ENCODE results near the gene MICALL2.
"Not testable (repeated sequence)": the region's sequence is repeated elsewhere in the genome, so short reads cannot be mapped to it uniquely, and the experiment has no call there.

Gene MICALL2

GRCh38 chr7:1446026-1446425 lies 13.2 kb downstream of the MICALL2 start:
- H3K4me1 ChIP-seq (ENCODE audit: control insufficient read depth, insufficient read depth, low read length); H3K9me3 ChIP-seq (ENCODE audit: control insufficient read depth, insufficient read depth, low read depth, low read length); H3K9ac ChIP-seq (ENCODE audit: low read length); H3K27me3 ChIP-seq (ENCODE audit: control insufficient read depth, insufficient read depth, low read length); H3K27ac ChIP-seq (ENCODE audit: low read depth, low read length); H3K36me3 ChIP-seq (ENCODE audit: control insufficient read depth, insufficient read depth, low read length); H3K4me3 ChIP-seq (ENCODE audit: low read depth, low read length): not testable (repeated sequence)

GRCh38 chr7:1445341-1445740 lies 13.9 kb downstream of the MICALL2 start:
- no peaks in the 10 kb centered on the region for H3K9me3 ChIP-seq (ENCODE audit: control insufficient read depth, insufficient read depth, low read depth, low read length)
- H3K36me3 ChIP-seq (ENCODE audit: control insufficient read depth, insufficient read depth, low read length) = no peaks in the 10 kb centered on the region
- H3K4me3 ChIP-seq (ENCODE audit: low read depth, low read length) = no peak overlapping the region
- H3K27ac ChIP-seq (ENCODE audit: low read depth, low read length) = no peak overlapping the region
- H3K4me1 ChIP-seq (ENCODE audit: control insufficient read depth, insufficient read depth, low read length) = no peaks in the 10 kb centered on the region
- H3K9ac ChIP-seq (ENCODE audit: low read length) = no peak overlapping the region
- no peaks in the 10 kb centered on the region for H3K27me3 ChIP-seq (ENCODE audit: control insufficient read depth, insufficient read depth, low read length)

- Histone ChIP-seq H3K27me3 (ENCODE audit: control insufficient read depth, insufficient read depth, low read length) (no peaks in the 10 kb centered on the region), H3K4me1 (ENCODE audit: control insufficient read depth, insufficient read depth, low read length) (no peaks in the 10 kb centered on the region), H3K27ac (ENCODE audit: low read depth, low read length) (no peak overlapping the region), H3K9me3 (ENCODE audit: control insufficient read depth, insufficient read depth, low read depth, low read length) (no peaks in the 10 kb centered on the region), H3K9ac (ENCODE audit: low read length) (no peak overlapping the region), H3K4me3 (ENCODE audit: low read depth, low read length) (no peak overlapping the region), H3K36me3 (ENCODE audit: control insufficient read depth, insufficient read depth, low read length) (no peaks in the 10 kb centered on the region)
Observed at GRCh38 chr7:1444925-1445322, 14.3 kb downstream of the MICALL2 start.

- Histone ChIP-seq H3K36me3 (ENCODE audit: control insufficient read depth, insufficient read depth, low read length) (no peaks in the 10 kb centered on the region), H3K9me3 (ENCODE audit: control insufficient read depth, insufficient read depth, low read depth, low read length) (no peaks in the 10 kb centered on the region), H3K27me3 (ENCODE audit: control insufficient read depth, insufficient read depth, low read length) (no peaks in the 10 kb centered on the region), H3K9ac (ENCODE audit: low read length) (no peak overlapping the region), H3K27ac (ENCODE audit: low read depth, low read length) (no peak overlapping the region), H3K4me1 (ENCODE audit: control insufficient read depth, insufficient read depth, low read length) (no peaks in the 10 kb centered on the region), H3K4me3 (ENCODE audit: low read depth, low read length) (no peak overlapping the region)
Observed at GRCh38 chr7:1444214-1444924, 14.9 kb downstream of the MICALL2 start.

GRCh38 chr7:1443587-1444200 lies 15.6 kb downstream of the MICALL2 start:
- not testable (repeated sequence) for H3K9me3 ChIP-seq (ENCODE audit: control insufficient read depth, insufficient read depth, low read depth, low read length); H3K27ac ChIP-seq (ENCODE audit: low read depth, low read length); H3K4me3 ChIP-seq (ENCODE audit: low read depth, low read length); H3K4me1 ChIP-seq (ENCODE audit: control insufficient read depth, insufficient read depth, low read length); H3K9ac ChIP-seq (ENCODE audit: low read length); H3K36me3 ChIP-seq (ENCODE audit: control insufficient read depth, insufficient read depth, low read length); H3K27me3 ChIP-seq (ENCODE audit: control insufficient read depth, insufficient read depth, low read length)

- Histone ChIP-seq H3K9ac (ENCODE audit: low read length) (no peak overlapping the region), H3K4me1 (ENCODE audit: control insufficient read depth, insufficient read depth, low read length) (no peaks in the 10 kb centered on the region), H3K36me3 (ENCODE audit: control insufficient read depth, insufficient read depth, low read length) (no peaks in the 10 kb centered on the region), H3K9me3 (ENCODE audit: control insufficient read depth, insufficient read depth, low read depth, low read length) (no peaks in the 10 kb centered on the region), H3K27ac (ENCODE audit: low read depth, low read length) (no peak overlapping the region), H3K27me3 (ENCODE audit: control insufficient read depth, insufficient read depth, low read length) (no peaks in the 10 kb centered on the region), H3K4me3 (ENCODE audit: low read depth, low read length) (no peak overlapping the region)
Observed at GRCh38 chr7:1442355-1443124, 16.7 kb downstream of the MICALL2 start.

GRCh38 chr7:1441615-1442354 lies 17.5 kb downstream of the MICALL2 start:
- Histone ChIP-seq H3K4me3 (ENCODE audit: low read depth, low read length) (no peak overlapping the region), H3K27ac (ENCODE audit: low read depth, low read length) (no peak overlapping the region), H3K4me1 (ENCODE audit: control insufficient read depth, insufficient read depth, low read length) (no peaks in the 10 kb centered on the region), H3K9ac (ENCODE audit: low read length) (no peak overlapping the region), H3K36me3 (ENCODE audit: control insufficient read depth, insufficient read depth, low read length) (no peaks in the 10 kb centered on the region), H3K9me3 (ENCODE audit: control insufficient read depth, insufficient read depth, low read depth, low read length) (no peaks in the 10 kb centered on the region), H3K27me3 (ENCODE audit: control insufficient read depth, insufficient read depth, low read length) (no peaks in the 10 kb centered on the region)

- H3K27me3 ChIP-seq (ENCODE audit: control insufficient read depth, insufficient read depth, low read length) = no peaks in the 10 kb centered on the region
- no peaks in the 10 kb centered on the region for H3K36me3 ChIP-seq (ENCODE audit: control insufficient read depth, insufficient read depth, low read length)
Observed at GRCh38 chr7:1440620-1441019, 18.6 kb downstream of the MICALL2 start.

GRCh38 chr7:1439373-1440363 lies 19.6 kb downstream of the MICALL2 start:
- Histone ChIP-seq H3K9ac (ENCODE audit: low read length) (no peak overlapping the region), H3K9me3 (ENCODE audit: control insufficient read depth, insufficient read depth, low read depth, low read length) (no peaks in the 10 kb centered on the region), H3K4me1 (ENCODE audit: control insufficient read depth, insufficient read depth, low read length) (no peaks in the 10 kb centered on the region), H3K36me3 (ENCODE audit: control insufficient read depth, insufficient read depth, low read length) (no peaks in the 10 kb centered on the region), H3K27me3 (ENCODE audit: control insufficient read depth, insufficient read depth, low read length) (no peaks in the 10 kb centered on the region), H3K27ac (ENCODE audit: low read depth, low read length) (no peak overlapping the region), H3K4me3 (ENCODE audit: low read depth, low read length) (no peak overlapping the region)

More at GRCh38 chr7:1440620-1441019, 18.6 kb downstream of the MICALL2 start:
- Histone ChIP-seq H3K4me1 (ENCODE audit: control insufficient read depth, insufficient read depth, low read length) (no peaks in the 10 kb centered on the region), H3K9ac (ENCODE audit: low read length) (no peak overlapping the region), H3K4me3 (ENCODE audit: low read depth, low read length) (no peak overlapping the region), H3K27ac (ENCODE audit: low read depth, low read length) (no peak overlapping the region), H3K9me3 (ENCODE audit: control insufficient read depth, insufficient read depth, low read depth, low read length) (no peaks in the 10 kb centered on the region)

- Histone ChIP-seq H3K36me3 (ENCODE audit: control insufficient read depth, insufficient read depth, low read length) (no peaks in the 10 kb centered on the region), H3K9me3 (ENCODE audit: control insufficient read depth, insufficient read depth, low read depth, low read length) (no peaks in the 10 kb centered on the region), H3K27me3 (ENCODE audit: control insufficient read depth, insufficient read depth, low read length) (no peaks in the 10 kb centered on the region), H3K4me3 (ENCODE audit: low read depth, low read length) (no peak overlapping the region), H3K27ac (ENCODE audit: low read depth, low read length) (no peak overlapping the region), H3K9ac (ENCODE audit: low read length) (no peak overlapping the region), H3K4me1 (ENCODE audit: control insufficient read depth, insufficient read depth, low read length) (no peaks in the 10 kb centered on the region)
Observed at GRCh38 chr7:1438821-1439220, 20.4 kb downstream of the MICALL2 start.

All from HUES6 (cell line).